GM12892 (cell line): ENCODE results near the gene ARNT2.

Experiments
- DNase-seq: peaks from one replicate; pipeline ENCODE4 v3.0.0; 2011; ENCODE audit not compliant: insufficient read length
- FAIRE-seq: peaks from 2 replicates; lab custom pipeline; 2011; peaks lifted over from hg19 to GRCh38; lab: Jason Lieb, UNC
- POLR2A ChIP-seq: IDR thresholded peaks from 2 replicates; pipeline ENCODE4 v1.6.1; 2011; ENCODE audit warnings: low read depth, low read length, control low read depth
- POLR2AphosphoS5 ChIP-seq: IDR thresholded peaks from 2 replicates; pipeline ENCODE4 v1.6.1; 2011; ENCODE audit warnings: low read depth, low read length, control low read depth
- TAF1 ChIP-seq: IDR thresholded peaks from 2 replicates; pipeline ENCODE4 v1.6.1; 2011; ENCODE audit warnings: low read depth, mild to moderate bottlenecking, control low read depth, low read length, borderline replicate concordance

Gene ARNT2

DNA sequence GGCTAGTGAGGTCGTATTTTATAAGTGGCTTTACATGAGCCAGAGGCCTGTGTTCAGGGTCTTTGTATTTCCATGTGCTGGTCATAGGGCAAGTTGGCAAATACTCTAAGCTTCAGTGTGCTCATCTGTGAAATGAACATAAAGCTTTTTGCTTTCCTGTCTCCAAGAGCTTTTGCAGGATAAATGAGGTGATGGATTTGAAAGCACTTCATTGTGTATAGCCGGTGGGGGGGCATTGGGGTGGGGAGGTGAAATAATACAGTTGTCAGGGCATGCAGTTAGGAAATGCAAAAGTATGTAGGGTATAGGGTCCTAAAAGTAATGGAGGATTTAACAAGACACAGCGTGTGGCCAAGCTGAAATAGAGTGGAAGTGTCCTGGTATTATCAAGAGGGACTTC, 67.7 kb downstream of the ARNT2 start:
- FAIRE-seq (no peak), DNase-seq (no peak)
- TF ChIP-seq POLR2A, result no peak
- no peak for TF ChIP-seq POLR2AphosphoS5
- TF ChIP-seq TAF1, result no peak

DNA sequence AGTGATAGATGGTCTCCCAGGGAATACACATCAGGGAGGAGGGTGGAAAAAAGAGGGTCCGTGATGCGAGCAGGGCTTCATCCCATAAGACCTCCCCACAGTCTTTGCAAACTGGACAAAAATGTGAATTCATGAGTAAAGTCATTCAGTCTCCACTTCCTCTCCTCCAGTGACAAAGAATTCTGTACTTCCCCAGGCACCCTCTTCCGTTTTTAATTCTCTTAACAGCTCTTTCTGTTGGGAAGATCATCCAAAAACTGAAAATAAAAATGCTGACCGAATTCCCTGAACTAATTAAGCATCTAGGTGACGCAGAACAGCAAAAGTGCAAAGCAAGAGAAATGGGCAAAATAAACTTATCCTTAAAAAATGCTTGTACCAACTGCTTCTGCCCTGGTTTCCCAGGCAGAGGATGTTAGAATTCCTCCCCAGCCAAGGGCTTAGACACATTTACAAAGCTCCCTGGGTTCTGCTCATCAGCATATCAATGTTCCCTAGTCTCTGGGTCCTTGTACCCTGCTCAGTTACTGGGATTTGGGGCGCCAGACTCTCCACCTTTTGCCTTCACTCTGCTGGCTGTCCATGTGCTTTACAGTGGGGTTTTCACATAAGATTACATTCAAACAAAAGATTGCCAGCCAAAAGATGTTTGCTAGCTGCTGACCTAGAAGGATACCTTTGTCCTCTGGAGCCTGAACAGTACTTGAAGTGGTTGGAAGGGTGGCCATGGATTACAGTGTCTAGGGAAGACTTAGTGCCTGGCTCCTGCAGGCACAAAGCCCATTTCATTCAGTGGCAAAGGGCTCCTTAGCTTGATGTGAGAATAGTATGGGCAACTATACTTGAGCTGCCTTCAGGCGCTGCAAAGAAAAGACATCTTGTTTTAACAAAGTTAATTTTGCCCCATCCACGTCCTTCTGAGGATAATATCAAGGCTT, 69.4 kb downstream of the ARNT2 start:
- FAIRE-seq, result no peak
- no peak for DNase-seq
- TF ChIP-seq POLR2A (no peak), POLR2AphosphoS5 (no peak), TAF1 (no peak)

DNA sequence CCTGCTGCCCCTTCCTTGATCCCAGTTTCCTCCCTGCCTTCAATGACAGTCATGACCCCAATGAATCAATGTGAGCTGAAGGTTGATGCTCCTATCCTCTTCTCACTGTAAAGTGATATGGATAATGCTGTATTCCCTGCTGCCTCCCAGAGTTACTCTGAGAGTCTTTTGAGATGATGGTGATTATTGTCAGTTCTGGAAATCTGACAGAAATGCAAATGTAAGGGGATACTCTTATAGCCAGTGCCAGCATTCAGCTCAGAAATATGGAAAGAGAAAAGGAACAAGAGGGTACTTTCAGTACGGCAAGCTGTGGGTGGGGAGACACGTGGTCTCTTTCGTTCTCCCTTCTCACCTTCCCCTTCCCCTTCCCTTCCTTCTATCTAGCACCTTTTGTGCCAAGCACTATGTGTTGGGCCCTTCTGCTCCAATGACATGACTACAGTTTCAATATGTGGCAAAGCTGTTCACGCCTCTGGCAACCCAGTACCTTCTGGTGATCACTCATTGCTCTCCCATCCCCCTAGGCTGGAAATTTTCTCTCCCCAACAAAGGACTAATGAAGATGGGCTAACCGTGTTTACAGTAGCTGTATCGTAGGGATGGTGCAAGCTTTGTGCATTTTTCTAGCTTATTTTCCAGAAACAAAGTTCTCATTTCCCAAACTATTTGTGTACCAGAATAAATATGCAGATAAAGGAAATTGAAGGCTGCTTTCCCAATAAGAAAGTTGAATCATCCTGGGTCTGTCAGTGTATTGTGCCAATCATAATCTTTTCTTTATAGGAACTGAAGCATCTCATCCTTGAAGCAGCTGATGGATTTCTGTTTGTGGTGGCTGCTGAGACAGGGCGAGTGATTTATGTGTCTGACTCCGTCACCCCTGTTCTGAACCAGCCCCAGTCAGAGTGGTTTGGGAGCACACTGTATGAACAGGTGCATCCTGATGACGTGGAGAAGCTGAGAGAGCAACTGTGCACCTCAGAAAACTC, 70.3 kb downstream of the ARNT2 start:
- DNase-seq (no peak), FAIRE-seq (no peak)
- TF ChIP-seq POLR2A, result no peak
- no peak for TF ChIP-seq POLR2AphosphoS5
- no peak for TF ChIP-seq TAF1

DNA sequence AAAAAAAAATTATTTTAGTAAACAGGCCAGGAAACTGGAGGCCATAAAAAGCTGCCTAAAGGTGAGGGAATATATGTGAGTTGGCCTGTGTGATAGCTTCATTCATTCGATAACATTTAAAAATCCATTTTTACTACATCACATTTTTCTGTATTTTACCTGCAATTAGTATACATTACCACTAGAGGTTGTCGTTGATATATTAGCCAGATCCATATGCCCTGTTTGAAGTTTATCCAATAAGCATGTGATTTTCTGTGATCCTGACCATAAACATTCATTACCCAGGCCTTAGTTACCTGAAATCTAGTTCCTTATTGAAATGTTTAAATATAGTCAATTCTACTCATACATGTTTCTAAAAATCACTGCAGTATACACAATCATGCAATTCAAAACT, 71.4 kb downstream of the ARNT2 start:
- TF ChIP-seq TAF1, result no peak
- no peak for TF ChIP-seq POLR2AphosphoS5
- TF ChIP-seq POLR2A, result no peak
- no peak for FAIRE-seq
- DNase-seq, result no peak

DNA sequence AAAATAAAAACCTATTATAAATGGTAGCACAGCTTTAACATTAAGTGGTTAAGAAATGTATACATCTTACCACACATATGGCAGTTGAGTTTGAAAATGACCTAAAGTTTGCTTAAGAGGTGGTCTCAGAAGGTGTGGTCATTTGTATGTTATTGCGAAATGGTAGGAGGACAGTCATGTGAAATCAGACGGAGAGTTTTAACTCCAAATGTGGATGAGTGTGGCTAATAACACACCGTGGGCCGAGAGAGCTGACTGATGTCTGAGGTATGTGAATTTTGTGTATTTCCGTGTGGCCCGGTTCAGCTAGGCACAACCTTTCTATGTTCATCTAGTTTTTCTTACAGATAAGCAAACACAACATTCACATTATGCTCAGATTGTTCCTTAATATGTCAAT, 71.9 kb downstream of the ARNT2 start:
- FAIRE-seq (no peak), DNase-seq (no peak)

DNA sequence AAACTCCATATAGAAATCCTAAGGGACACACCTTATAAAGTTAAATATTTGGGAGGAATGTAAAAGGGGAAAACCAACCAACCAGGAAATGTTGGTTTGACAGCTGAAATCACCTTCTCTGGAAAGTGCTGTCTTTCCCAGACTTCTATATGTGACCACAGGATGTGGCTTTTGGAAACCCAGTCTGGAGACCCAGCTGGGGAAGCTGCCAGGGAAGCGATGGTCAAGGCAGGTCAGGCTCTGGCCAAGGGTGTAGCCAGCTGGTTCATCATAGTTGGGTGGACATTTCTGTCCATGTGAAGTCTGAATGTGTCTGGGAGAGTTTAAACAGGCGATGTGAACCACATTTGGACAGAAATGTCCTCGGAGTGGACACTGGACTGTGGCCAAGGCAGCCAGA, 73.9 kb downstream of the ARNT2 start:
- FAIRE-seq, result no peak
- no peak for TF ChIP-seq POLR2A
- TF ChIP-seq TAF1, result no peak
- TF ChIP-seq POLR2AphosphoS5, result no peak

More for the DNA sequence above, 71.9 kb downstream of the ARNT2 start:
- TF ChIP-seq POLR2AphosphoS5 (no peak), POLR2A (no peak), TAF1 (no peak)

DNA sequence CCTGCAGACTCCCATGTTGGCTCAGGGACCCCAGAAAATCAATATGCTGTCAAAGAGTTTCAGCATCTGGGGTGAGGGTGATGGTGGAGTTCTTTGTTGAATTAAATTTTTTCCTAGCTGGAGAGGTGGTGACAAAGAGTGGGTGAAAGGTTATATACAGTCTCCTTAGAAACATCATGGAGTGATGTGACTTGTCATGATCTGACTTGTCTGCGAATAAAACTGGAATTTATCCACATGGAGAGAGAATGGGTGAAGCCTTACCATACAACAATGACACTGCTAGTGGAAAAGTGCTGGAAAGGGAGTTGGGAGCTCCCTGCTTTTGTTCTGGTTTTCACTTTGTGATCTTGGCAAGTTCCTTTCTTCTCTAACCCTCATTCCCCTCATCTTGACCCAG, 75.0 kb downstream of the ARNT2 start:
- no peak for DNase-seq
- TF ChIP-seq TAF1 (no peak), POLR2AphosphoS5 (no peak)
- no peak for FAIRE-seq

More for the DNA sequence above, 73.9 kb downstream of the ARNT2 start:
- no peak for DNase-seq

DNA sequence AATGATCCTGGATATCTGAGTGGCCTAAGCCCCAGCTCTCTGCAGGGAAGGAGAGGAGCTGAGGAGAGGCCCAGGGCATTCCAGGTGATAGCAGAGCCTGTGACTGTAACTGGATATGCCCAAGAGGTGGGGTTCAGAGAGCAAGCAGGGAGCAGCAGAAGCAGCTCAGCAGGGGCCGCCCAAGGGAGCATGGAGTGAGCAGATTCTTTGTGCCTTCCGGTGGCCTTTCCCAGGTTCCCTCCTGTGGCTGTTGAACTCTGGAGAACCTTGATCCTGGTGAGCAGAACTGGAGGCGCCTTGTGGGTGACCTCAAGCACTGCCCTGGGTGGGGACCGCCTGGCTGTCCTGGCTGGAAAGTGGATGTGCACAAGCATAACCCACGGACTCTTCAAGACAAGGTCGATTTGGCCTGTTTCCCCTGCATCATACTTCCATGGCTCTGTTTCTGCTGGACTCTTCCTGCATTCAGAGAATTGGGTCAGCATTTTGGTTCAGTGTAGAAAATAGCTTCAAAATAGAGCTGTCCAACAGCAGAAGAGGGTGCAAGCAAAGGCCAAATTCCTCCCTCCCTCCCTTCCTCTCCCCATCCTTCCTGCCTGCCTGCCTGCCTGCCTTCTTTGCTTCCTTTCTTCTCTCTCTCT, 76.1 kb downstream of the ARNT2 start:
- TF ChIP-seq POLR2AphosphoS5 (no peak), POLR2A (no peak), TAF1 (no peak)
- no peak for DNase-seq
- no peak for FAIRE-seq

DNA sequence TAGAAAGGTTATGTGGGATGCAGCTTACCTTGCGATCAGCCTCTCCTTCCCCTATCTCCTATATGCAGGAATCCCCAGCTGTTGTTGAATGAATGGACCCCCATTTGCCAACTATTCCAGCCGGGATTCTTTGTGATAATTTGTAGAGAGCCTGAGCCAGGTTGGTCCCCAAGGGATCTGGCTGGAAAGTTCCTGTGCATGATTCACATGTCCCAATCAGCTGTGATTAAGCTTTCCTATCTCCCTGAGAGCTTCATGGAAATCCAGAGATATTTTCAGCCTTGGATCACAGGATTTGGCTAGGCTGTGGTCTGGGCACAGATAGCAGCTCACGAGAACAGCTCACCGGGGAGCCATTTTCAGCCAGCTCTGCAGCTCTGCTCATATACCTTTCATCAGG, 76.7 kb downstream of the ARNT2 start:
- DNase-seq (no peak), FAIRE-seq (no peak)
- no peak for TF ChIP-seq POLR2AphosphoS5
- TF ChIP-seq TAF1, result no peak
- no peak for TF ChIP-seq POLR2A

DNA sequence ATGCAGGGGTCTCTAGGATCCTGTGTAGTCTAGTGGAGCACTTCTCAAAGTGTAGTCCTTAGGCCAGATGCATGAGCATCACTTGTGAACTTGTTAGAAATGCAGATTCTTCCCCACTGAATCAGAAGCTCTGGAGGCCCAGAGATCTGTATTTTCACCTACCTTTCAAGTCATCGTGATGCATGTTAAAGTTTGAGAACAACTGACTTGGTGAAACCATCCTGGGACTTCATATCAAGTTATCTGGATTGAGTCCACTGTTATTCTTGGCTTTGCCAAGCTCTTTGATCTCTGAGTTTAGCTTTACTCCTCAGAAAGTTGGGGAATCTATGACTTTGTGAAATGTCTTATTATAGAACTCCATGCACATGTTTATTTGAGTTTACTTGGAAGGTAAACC, 78.5 kb downstream of the ARNT2 start:
- TF ChIP-seq POLR2A (no peak), POLR2AphosphoS5 (no peak), TAF1 (no peak)
- no peak for FAIRE-seq
- no peak for DNase-seq

DNA sequence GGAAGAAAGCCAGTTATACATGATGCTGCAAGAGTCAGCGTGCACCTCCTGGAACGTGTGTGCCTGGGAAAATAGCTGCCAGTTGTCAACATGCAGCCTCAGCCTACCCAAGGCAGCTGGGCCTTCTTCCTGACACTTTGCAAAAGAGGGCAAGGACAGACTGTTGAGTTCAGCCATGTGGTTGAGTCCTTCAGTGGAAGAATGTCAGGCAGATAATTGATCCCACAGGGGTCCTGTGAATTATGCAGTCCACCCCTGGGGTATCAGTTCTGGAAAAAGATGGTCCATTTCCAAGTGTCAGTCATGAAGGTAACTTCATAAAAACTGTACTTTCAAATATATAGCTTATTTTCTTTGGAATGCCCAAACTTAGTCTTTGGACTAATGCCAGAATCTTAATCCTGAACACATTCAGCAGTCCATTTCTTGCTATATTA, 79.6 kb downstream of the ARNT2 start:
- DNase-seq, result no peak
- no peak for TF ChIP-seq POLR2A
- no peak for TF ChIP-seq TAF1
- no peak for TF ChIP-seq POLR2AphosphoS5
- FAIRE-seq, result no peak

DNA sequence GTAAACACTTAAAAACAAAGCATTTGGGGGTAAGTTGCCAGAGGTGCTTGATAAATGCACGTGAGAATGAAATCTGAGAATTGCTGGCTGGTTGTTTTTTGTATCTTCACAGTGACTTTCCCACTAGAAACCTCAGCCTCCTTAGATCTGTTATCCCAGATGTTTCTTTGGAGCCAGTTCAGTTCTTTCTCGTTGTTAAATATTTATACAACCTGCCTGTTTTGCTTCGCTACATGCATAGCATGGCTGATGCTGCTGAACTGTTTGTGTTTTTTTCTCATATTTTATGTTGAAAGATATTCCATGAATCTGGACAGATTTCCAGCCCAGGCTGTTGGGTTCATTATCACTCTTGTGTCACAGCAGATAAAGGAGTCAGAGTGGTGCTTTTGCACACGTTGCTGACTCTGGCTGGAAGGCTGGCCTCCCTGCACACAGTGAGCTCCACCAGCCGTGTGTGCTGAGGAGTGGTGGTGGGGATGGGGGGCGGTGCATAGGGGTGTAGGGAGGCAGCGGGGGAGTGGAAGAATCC, 80.2 kb downstream of the ARNT2 start:
- TF ChIP-seq POLR2AphosphoS5 (no peak), POLR2A (no peak), TAF1 (no peak)
- DNase-seq (no peak), FAIRE-seq (no peak)
